DOHH2 (cell line): Measurements from ENCODE around the gene NR1H3.

Source experiments
- H3F3A ChIP-seq: fragments of 200-600 bp; sonication (generic), shearing (Covaris generic); 2 replicates; pipeline ENCODE4 v1.6.0; 2016; ENCODE audit warnings: antibody characterized with exemption, mild to moderate bottlenecking; ENCODE audit not compliant: control insufficient read depth, insufficient read depth
- H3K27ac ChIP-seq: fragments of 200-600 bp; sonication (generic); 2 replicates; pipeline ENCODE4 v1.5.1; 2014; ENCODE audit warnings: low read depth, mild to moderate bottlenecking, low read length, moderate library complexity
- H3K27me3 ChIP-seq: fragments of 200-600 bp; sonication (generic); 2 replicates; pipeline ENCODE4 v1.6.1; 2014; ENCODE audit warnings: mild to moderate bottlenecking, low read length, mixed read lengths; ENCODE audit not compliant: control insufficient read depth
- H3K36me3 ChIP-seq: fragments of 200-600 bp; sonication (generic); 2 replicates; pipeline ENCODE4 v1.6.1; 2014; ENCODE audit warnings: mild to moderate bottlenecking, low read length, moderate library complexity, mixed read lengths; ENCODE audit not compliant: control insufficient read depth
- H3K4me1 ChIP-seq: fragments of 200-600 bp; sonication (generic); 2 replicates; pipeline ENCODE4 v1.6.1; 2014; ENCODE audit warnings: mild to moderate bottlenecking, low read length, mixed read lengths; ENCODE audit not compliant: control insufficient read depth
- H3K4me2 ChIP-seq: fragments of 200-600 bp; sonication (generic); 2 replicates; pipeline ENCODE4 v1.6.0; 2014; ENCODE audit warnings: mild to moderate bottlenecking, low read length, moderate library complexity
- H3K4me3 ChIP-seq: fragments of 200-600 bp; sonication (generic); 2 replicates; pipeline ENCODE4 v1.5.1; 2014; ENCODE audit warnings: mild to moderate bottlenecking, low read length, mixed read lengths
- H3K79me2 ChIP-seq: fragments of 200-600 bp; sonication (generic); 2 replicates; pipeline ENCODE4 v1.6.1; 2014; ENCODE audit warnings: mild to moderate bottlenecking, low read length, mixed read lengths; ENCODE audit not compliant: control insufficient read depth
- H3K9me2 ChIP-seq: fragments of 200-600 bp; sonication (generic); replicated peaks from 2 replicates; pipeline ENCODE4 v1.6.1; 2014; ENCODE audit warnings: mild to moderate bottlenecking, low read length, mixed read lengths; ENCODE audit not compliant: control insufficient read depth
- H3K9me3 ChIP-seq: fragments of 200-600 bp; sonication (generic); 2 replicates; pipeline ENCODE4 v1.6.1; 2014; ENCODE audit warnings: antibody characterized with exemption, low read length, mixed read lengths; ENCODE audit not compliant: control insufficient read depth, insufficient read depth
- H4K20me1 ChIP-seq: fragments of 200-600 bp; sonication (generic); 2 replicates; pipeline ENCODE4 v1.6.0; 2014; ENCODE audit warnings: low read depth, mild to moderate bottlenecking, antibody characterized with exemption, low read length, moderate library complexity; ENCODE audit not compliant: control insufficient read depth, insufficient read depth
- CTCF ChIP-seq: fragments of 200-600 bp; sonication (generic); IDR thresholded peaks from one replicate; pipeline ENCODE4 v1.5.1; 2014; ENCODE audit warnings: antibody characterized with exemption, mild to moderate bottlenecking, low read depth, low read length; ENCODE audit not compliant: poor library complexity, severe bottlenecking
- EZH2phosphoT487 ChIP-seq: fragments of 200-600 bp; sonication (generic); IDR thresholded peaks from 2 replicates; pipeline ENCODE4 v1.6.1; 2017; ENCODE audit warnings: borderline replicate concordance, mild to moderate bottlenecking, antibody characterized with exemption, low read length, moderate library complexity, mixed read lengths

The NR1H3 gene

GRCh38 chr11:47302853-47303252 lies 45.1 kb downstream of the NR1H3 start:
- Histone ChIP-seq H3K36me3 (peaks cover 81% of the 10 kb centered on the region), H3K9me2 (no peaks in the 10 kb centered on the region), H3F3A (no peaks in the 10 kb centered on the region), H3K4me3 (no peak overlapping the region), H3K27ac (no peak overlapping the region), H3K4me2 (no peak overlapping the region), H4K20me1 (no peaks in the 10 kb centered on the region), H3K27me3 (no peaks in the 10 kb centered on the region), H3K79me2 (no peaks in the 10 kb centered on the region), H3K4me1 (no peaks in the 10 kb centered on the region), H3K9me3 (no peaks in the 10 kb centered on the region)
- TF ChIP-seq CTCF (no peak), EZH2phosphoT487 (no peak)

GRCh38 chr11:47305734-47306483 lies 48.1 kb downstream of the NR1H3 start:
- Histone ChIP-seq H3K27me3 (no peaks in the 10 kb centered on the region), H3K9me2 (no peaks in the 10 kb centered on the region), H3K27ac (no peak overlapping the region), H3K9me3 (no peaks in the 10 kb centered on the region), H3K4me3 (no peak overlapping the region), H4K20me1 (no peaks in the 10 kb centered on the region), H3K79me2 (no peaks in the 10 kb centered on the region), H3K36me3 (peaks cover 84% of the 10 kb centered on the region), H3K4me2 (no peak overlapping the region), H3F3A (no peaks in the 10 kb centered on the region), H3K4me1 (no peaks in the 10 kb centered on the region)
- TF ChIP-seq EZH2phosphoT487 (no peak), CTCF (no peak)

GRCh38 chr11:47306484-47306844 lies 48.7 kb downstream of the NR1H3 start:
- Histone ChIP-seq H4K20me1 (no peaks in the 10 kb centered on the region), H3F3A (no peaks in the 10 kb centered on the region), H3K36me3 (peaks cover 87% of the 10 kb centered on the region), H3K4me1 (no peaks in the 10 kb centered on the region), H3K9me2 (no peaks in the 10 kb centered on the region), H3K27me3 (no peaks in the 10 kb centered on the region), H3K79me2 (no peaks in the 10 kb centered on the region), H3K4me3 (no peak overlapping the region), H3K9me3 (no peaks in the 10 kb centered on the region), H3K27ac (no peak overlapping the region), H3K4me2 (no peak overlapping the region)
- no peak for TF ChIP-seq EZH2phosphoT487
- TF ChIP-seq CTCF, result no peak
